Thyroid gland (tissue), 4 donors: ENCODE data around the gene CRACR2B. TPM values are rescaled to one million over a fixed set of nuclear protein-coding genes. Genes with fewer than 3 reads are reported as not detected.

Experiments used
- DNase-seq, 2 donors: peaks; one replicate each; pipeline ENCODE4 v3.0.0-alpha.2; 2019
- H3K27ac ChIP-seq, 3 donors: fragments of 200-600 bp; sonication (generic); 1 replicate in 2 of 3; 2 replicates in 1 of 3; pipeline ENCODE4 v1.5.1; 2016 to 2019; ENCODE audit warnings: mild to moderate bottlenecking in 1 of 3, moderate library complexity in 1 of 3
- H3K27me3 ChIP-seq: fragments of 200-600 bp; sonication (generic); one replicate; pipeline ENCODE4 v1.5.1; 2019
- H3K36me3 ChIP-seq, 2 donors: fragments of 200-600 bp; sonication (generic); one replicate each; pipeline ENCODE4 v1.5.1; 2016 to 2019
- H3K4me1 ChIP-seq, 2 donors: fragments of 200-600 bp; sonication (generic); one replicate each; pipeline ENCODE4 v1.5.1; 2017 to 2019
- H3K4me3 ChIP-seq, 3 donors: fragments of 200-600 bp; sonication (generic); replicated peaks in 1 of 3; 1 replicate in 2 of 3; 2 replicates in 1 of 3; pipeline ENCODE4 v1.5.1; 2016; ENCODE audit warnings: mild to moderate bottlenecking in 1 of 3
- H3K9me3 ChIP-seq: fragments of 200-600 bp; sonication (generic); one replicate; pipeline ENCODE4 v1.5.1; 2017
- CTCF ChIP-seq, 6 experiments: fragments of 200-600 bp in 3 of 6; fragments of 450-650 bp in 3 of 6; sonication (generic) in 3 of 6; IDR thresholded peaks; one replicate each; pipeline ENCODE4 v1.5.1; 2016 to 2019; ENCODE audit warnings: antibody characterized with exemption in 6 of 6, mild to moderate bottlenecking in 2 of 6, inconsistent platforms in 1 of 6, moderate library complexity in 1 of 6
- POLR2A ChIP-seq, 2 donors: fragments of 450-650 bp; IDR thresholded peaks; one replicate each; pipeline ENCODE4 v1.6.1; 2017; ENCODE audit warnings: antibody characterized with exemption in 2 of 2, mild to moderate bottlenecking in 2 of 2, moderate library complexity in 1 of 2
- WGBS, 2 donors: methylation state at CpG; one replicate each; pipeline ENCODE4 v1.1.5; 2017; 5-methylcytosine and 5-hydroxymethylcytosine counted together
- intact Hi-C: fragments of 100-400 bp; cut with DNase I; formaldehyde crosslinking; loops from one replicate; pipeline ENCODE4 v1.15.1; 2023
- total RNA-seq, 4 donors: library from RNA; depleted of rRNA; stranded (reverse); fragments of >200 nt; gene quantifications; one replicate each; pipeline ENCODE4 v1.2.3, GENCODE V29; 2016

Gene CRACR2B
- total RNA-seq, 4 donors from 2014 or later: 4.1 to 21.2 (median 12.3) TPM

GRCh38 chr11:799641-800316 lies 27.9 kb upstream of the CRACR2B start:
- Histone ChIP-seq H3K4me1 (peaks cover 37 to 38% of the 10 kb centered on the region in 2 donors), H3K27ac (no peak overlapping the region)

GRCh38 chr11:800473-800872 lies 27.2 kb upstream of the CRACR2B start:
- Histone ChIP-seq H3K27ac (no peak overlapping the region), H3K4me1 (peaks cover 32 to 35% of the 10 kb centered on the region in 2 donors), H3K36me3 (no peaks in the 10 kb centered on the region), H3K4me3 (no peak overlapping the region), H3K9me3 (no peaks in the 10 kb centered on the region), H3K27me3 (no peaks in the 10 kb centered on the region)
- 86 to 98% methylated on average over 11 to 13 of the region's 30 CpGs for WGBS, 2 donors
- TF ChIP-seq CTCF (IDR thresholded peaks at IDR 0.05) (no peak), POLR2A (IDR thresholded peaks at IDR 0.05) (no peak)
- intact Hi-C loops: no loop called here
- no peak for DNase-seq

More at GRCh38 chr11:799641-800316, 27.9 kb upstream of the CRACR2B start:
- 94 to 95% methylated on average over 3 to 27 of the region's 32 CpGs for WGBS, 2 donors
- intact Hi-C loops: no loop called here
- no peaks in the 10 kb centered on the region for H3K9me3 ChIP-seq
- TF ChIP-seq CTCF (IDR thresholded peaks at IDR 0.05) (no peak), POLR2A (IDR thresholded peaks at IDR 0.05) (no peak)
- no peak for DNase-seq
- no peak overlapping the region for H3K4me3 ChIP-seq
- H3K27me3 ChIP-seq: no peaks in the 10 kb centered on the region
- no peaks in the 10 kb centered on the region for H3K36me3 ChIP-seq

GRCh38 chr11:801097-801780 lies 26.5 kb upstream of the CRACR2B start:
- Histone ChIP-seq H3K9me3 (no peaks in the 10 kb centered on the region), H3K27me3 (no peaks in the 10 kb centered on the region), H3K27ac (no peak overlapping the region), H3K4me1 (peaks cover 29 to 31% of the 10 kb centered on the region in 2 donors), H3K36me3 (no peaks in the 10 kb centered on the region), H3K4me3 (no peak overlapping the region)
- intact Hi-C loops: no loop called here
- WGBS, 2 donors: 91 to 92% methylated on average over 11 to 14 of the region's 20 CpGs
- DNase-seq: no peak
- no peak for TF ChIP-seq CTCF (IDR thresholded peaks at IDR 0.05)
- no peak for TF ChIP-seq POLR2A (IDR thresholded peaks at IDR 0.05)

GRCh38 chr11:802018-802617 lies 25.6 kb upstream of the CRACR2B start:
- Histone ChIP-seq H3K27ac (no peak overlapping the region), H3K9me3 (no peaks in the 10 kb centered on the region), H3K4me1 (peaks cover 20 to 22% of the 10 kb centered on the region in 2 donors), H3K4me3 (no peak overlapping the region), H3K36me3 (no peaks in the 10 kb centered on the region), H3K27me3 (no peaks in the 10 kb centered on the region)
- TF ChIP-seq POLR2A (IDR thresholded peaks at IDR 0.05) (no peak), CTCF (IDR thresholded peaks at IDR 0.05) (no peak)
- WGBS, 2 donors: 98% methylated on average over 9 to 15 of the region's 21 CpGs
- intact Hi-C loops: no loop called here
- no peak for DNase-seq
